SU-DHL-6 (cell line): ENCODE data around the gene SERPINA12.
"Not testable (repeated sequence)": the region's sequence is repeated elsewhere in the genome, so short reads cannot be mapped to it uniquely, and the experiment has no call there.

ENCODE experiments used
- H2AFZ ChIP-seq: fragments of 200-600 bp; sonication (generic); 2 replicates; pipeline ENCODE4 v1.6.1; 2014; ENCODE audit warnings: low read depth, mild to moderate bottlenecking, moderate library complexity, mixed read lengths, antibody characterized with exemption, low read length; ENCODE audit not compliant: severe bottlenecking
- H3F3A ChIP-seq: fragments of 200-600 bp; shearing (Covaris generic); 2 replicates; pipeline ENCODE4 v1.6.0; 2016; ENCODE audit warnings: antibody characterized with exemption, mild to moderate bottlenecking; ENCODE audit not compliant: insufficient read depth
- H3K27ac ChIP-seq: fragments of 200-600 bp; sonication (generic); 2 replicates; pipeline ENCODE4 v1.5.1; 2016; ENCODE audit warnings: low read depth, mild to moderate bottlenecking, low read length, moderate library complexity, mixed read lengths
- H3K27me3 ChIP-seq: fragments of 200-600 bp; sonication (generic), shearing (Covaris generic); 2 replicates; pipeline ENCODE4 v1.6.0; 2014; ENCODE audit warnings: mild to moderate bottlenecking, low read length
- H3K36me3 ChIP-seq: fragments of 200-600 bp; sonication (generic); 2 replicates; pipeline ENCODE4 v1.6.1; 2014; ENCODE audit warnings: mild to moderate bottlenecking, low read length, mixed read lengths
- H3K4me2 ChIP-seq: fragments of 300-600, 200-600 bp; shearing (Covaris generic), sonication (generic); 2 replicates; pipeline ENCODE4 v1.6.0; 2014; ENCODE audit warnings: low read length, low read depth, mild to moderate bottlenecking; ENCODE audit not compliant: poor library complexity, severe bottlenecking
- H3K4me3 ChIP-seq: fragments of 200-600 bp; sonication (generic); 2 replicates; pipeline ENCODE4 v1.5.1; 2014; ENCODE audit warnings: antibody characterized with exemption, low read length, mild to moderate bottlenecking, mixed read lengths; ENCODE audit not compliant: insufficient read depth, poor library complexity, severe bottlenecking
- H3K79me2 ChIP-seq: fragments of 200-600 bp; sonication (generic); 2 replicates; pipeline ENCODE4 v1.6.1; 2014; ENCODE audit warnings: mild to moderate bottlenecking, low read length, moderate library complexity; ENCODE audit not compliant: insufficient read depth
- H3K9ac ChIP-seq: fragments of 200-600 bp; sonication (generic); 2 replicates; pipeline ENCODE4 v1.7.0; 2014; ENCODE audit warnings: mild to moderate bottlenecking, low read length
- H3K9me2 ChIP-seq: fragments of 200-600 bp; sonication (generic); replicated peaks from 2 replicates; pipeline ENCODE4 v1.6.1; 2014; ENCODE audit warnings: low read length; ENCODE audit not compliant: insufficient read depth
- H3K9me3 ChIP-seq: fragments of 200-600 bp; sonication (generic); 2 replicates; pipeline ENCODE4 v1.6.1; 2014; ENCODE audit warnings: low read length, mixed read lengths; ENCODE audit not compliant: insufficient read depth
- H4K20me1 ChIP-seq: fragments of 200-600 bp; sonication (generic); 2 replicates; pipeline ENCODE4 v1.6.1; 2014; ENCODE audit warnings: low read depth, mild to moderate bottlenecking, antibody characterized with exemption, low read length, moderate library complexity, mixed read lengths
- EZH2phosphoT487 ChIP-seq: fragments of 200-600 bp; sonication (generic), shearing (Covaris generic); conservative IDR thresholded peaks from 2 replicates; pipeline ENCODE4 v1.6.1; 2018; ENCODE audit warnings: mild to moderate bottlenecking, antibody characterized with exemption, low read length, moderate library complexity, mixed read lengths
- TF ChIP-seq, protein P1 (sequence below): fragments of 200-600 bp; sonication (generic); IDR thresholded peaks from one replicate; pipeline ENCODE4 v1.5.1; 2017; ENCODE audit warnings: antibody characterized with exemption, mild to moderate bottlenecking, low read length, moderate library complexity; ENCODE audit not compliant: insufficient read depth, poor library complexity, severe bottlenecking

The SERPINA12 gene

DNA sequence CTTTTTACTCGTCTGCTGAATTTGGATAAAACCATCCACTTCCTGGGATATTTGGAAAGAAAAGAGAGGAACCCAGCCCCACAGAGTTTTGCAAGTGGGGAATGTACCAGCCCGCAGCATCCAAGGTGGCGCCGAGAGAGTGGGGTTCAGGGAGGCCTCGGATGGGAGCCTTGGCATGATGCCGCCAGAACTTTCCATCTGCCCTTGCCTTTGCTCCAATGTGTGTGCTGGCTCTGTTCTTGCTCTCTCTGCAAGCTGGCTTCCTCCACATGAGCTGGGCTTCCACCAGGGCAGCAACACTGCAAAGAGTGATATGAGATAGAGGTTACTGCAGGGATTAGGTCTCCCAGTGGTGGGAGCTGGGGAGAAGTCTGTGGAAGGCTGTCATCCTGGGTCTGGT lies 6.6 kb upstream of the SERPINA12 start:
- no peak overlapping the region for H2AFZ ChIP-seq
- TF ChIP-seq EZH2phosphoT487 = no peak
- TF ChIP-seq, protein P1, sequence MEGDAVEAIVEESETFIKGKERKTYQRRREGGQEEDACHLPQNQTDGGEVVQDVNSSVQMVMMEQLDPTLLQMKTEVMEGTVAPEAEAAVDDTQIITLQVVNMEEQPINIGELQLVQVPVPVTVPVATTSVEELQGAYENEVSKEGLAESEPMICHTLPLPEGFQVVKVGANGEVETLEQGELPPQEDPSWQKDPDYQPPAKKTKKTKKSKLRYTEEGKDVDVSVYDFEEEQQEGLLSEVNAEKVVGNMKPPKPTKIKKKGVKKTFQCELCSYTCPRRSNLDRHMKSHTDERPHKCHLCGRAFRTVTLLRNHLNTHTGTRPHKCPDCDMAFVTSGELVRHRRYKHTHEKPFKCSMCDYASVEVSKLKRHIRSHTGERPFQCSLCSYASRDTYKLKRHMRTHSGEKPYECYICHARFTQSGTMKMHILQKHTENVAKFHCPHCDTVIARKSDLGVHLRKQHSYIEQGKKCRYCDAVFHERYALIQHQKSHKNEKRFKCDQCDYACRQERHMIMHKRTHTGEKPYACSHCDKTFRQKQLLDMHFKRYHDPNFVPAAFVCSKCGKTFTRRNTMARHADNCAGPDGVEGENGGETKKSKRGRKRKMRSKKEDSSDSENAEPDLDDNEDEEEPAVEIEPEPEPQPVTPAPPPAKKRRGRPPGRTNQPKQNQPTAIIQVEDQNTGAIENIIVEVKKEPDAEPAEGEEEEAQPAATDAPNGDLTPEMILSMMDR = no peak
- H3F3A ChIP-seq = no peaks in the 10 kb centered on the region
- no peak overlapping the region for H3K27ac ChIP-seq
- H3K27me3 ChIP-seq = no peaks in the 10 kb centered on the region
- no peaks in the 10 kb centered on the region for H3K9me2 ChIP-seq
- peaks cover 5% of the 10 kb centered on the region; the same call in 1 of the 2 replicates for H3K9me3 ChIP-seq
- no peaks in the 10 kb centered on the region for H3K79me2 ChIP-seq
- no peaks in the 10 kb centered on the region for H4K20me1 ChIP-seq
- H3K9ac ChIP-seq = no peak overlapping the region
- no peaks in the 10 kb centered on the region for H3K36me3 ChIP-seq
- no peak overlapping the region for H3K4me3 ChIP-seq
- H3K4me2 ChIP-seq = no peak overlapping the region

GRCh38 chr14:94515426-94515825 lies 6.2 kb upstream of the SERPINA12 start:
- Histone ChIP-seq H3K27ac (no peak overlapping the region), H3K79me2 (no peaks in the 10 kb centered on the region), H3K36me3 (no peaks in the 10 kb centered on the region), H2AFZ (no peak overlapping the region), H3K9ac (no peak overlapping the region), H3K4me2 (no peak overlapping the region), H3K27me3 (no peaks in the 10 kb centered on the region), H3K9me3 (peaks cover 5% of the 10 kb centered on the region; the same call in 1 of the 2 replicates), H4K20me1 (no peaks in the 10 kb centered on the region), H3K9me2 (no peaks in the 10 kb centered on the region), H3F3A (no peaks in the 10 kb centered on the region), H3K4me3 (no peak overlapping the region)
- TF ChIP-seq, protein P1 = no peak

DNA sequence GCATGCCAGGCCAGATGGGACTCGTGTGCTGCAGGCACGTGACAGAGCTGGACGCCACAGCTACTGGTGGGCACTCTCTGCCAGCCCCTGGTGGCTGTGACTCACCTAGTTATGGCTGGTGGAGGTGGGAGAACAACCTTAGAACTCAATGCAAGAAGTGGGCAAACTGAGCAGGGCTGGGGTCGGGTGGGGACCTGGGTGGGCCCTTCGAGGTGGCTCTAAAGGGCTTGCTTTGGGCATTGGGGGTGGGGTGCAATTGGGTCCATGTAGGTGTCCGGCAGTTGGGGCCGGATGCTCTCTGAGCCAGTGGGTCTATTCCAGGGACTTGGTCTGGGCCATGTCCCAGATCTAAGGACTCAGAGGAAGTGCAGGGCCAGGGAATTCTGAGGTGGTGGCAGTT lies 5.1 kb upstream of the SERPINA12 start:
- no peak for TF ChIP-seq EZH2phosphoT487
- TF ChIP-seq, protein P1 = no peak
- Histone ChIP-seq H3K9me2 (no peaks in the 10 kb centered on the region), H2AFZ (no peak overlapping the region), H4K20me1 (no peaks in the 10 kb centered on the region), H3K4me3 (no peak overlapping the region), H3K79me2 (no peaks in the 10 kb centered on the region), H3K9ac (no peak overlapping the region), H3K27ac (no peak overlapping the region), H3K36me3 (no peaks in the 10 kb centered on the region), H3F3A (no peaks in the 10 kb centered on the region), H3K4me2 (no peak overlapping the region), H3K27me3 (no peaks in the 10 kb centered on the region), H3K9me3 (peaks cover under 1% of the 10 kb centered on the region; the same call in 1 of the 2 replicates)

GRCh38 chr14:94510481-94510880 lies 1.2 kb upstream of the SERPINA12 start:
- H2AFZ ChIP-seq, H4K20me1 ChIP-seq, H3K9me2 ChIP-seq, H3K4me2 ChIP-seq, H3K9me3 ChIP-seq, H3F3A ChIP-seq, H3K36me3 ChIP-seq, H3K27me3 ChIP-seq, H3K79me2 ChIP-seq, H3K27ac ChIP-seq, H3K9ac ChIP-seq, H3K4me3 ChIP-seq: not testable (repeated sequence)
